ENCODE results near the gene FAM81B.
"Not testable (repeated sequence)": the region's sequence is repeated elsewhere in the genome, so short reads cannot be mapped to it uniquely, and the experiment has no call there.

FAM81B gene

GRCh38 chr5:95390812-95391492 lies at the start of gene FAM81B:
Gene FAM81B, plus strand, starts transcription at chr5:95391366. Its CDS starts 24 bp downstream, at chr5:95391390.
- DNase-seq: no peak

- not testable (repeated sequence) for DNase-seq
Observed at GRCh38 chr5:95341444-95341843, 49.7 kb upstream of the FAM81B start.

- DNase-seq: no peak
Observed at GRCh38 chr5:95347506-95348120, 43.6 kb upstream of the FAM81B start.

GRCh38 chr5:95350631-95351030 lies 40.5 kb upstream of the FAM81B start:
- DNase-seq: no peak

GRCh38 chr5:95352691-95353090 lies 38.5 kb upstream of the FAM81B start:
- no peak for DNase-seq

- no peak for DNase-seq
Observed at GRCh38 chr5:95358320-95358719, 32.8 kb upstream of the FAM81B start.

GRCh38 chr5:95358848-95359247 lies 32.3 kb upstream of the FAM81B start:
- DNase-seq: no peak

GRCh38 chr5:95360667-95361066 lies 30.5 kb upstream of the FAM81B start:
- not testable (repeated sequence) for DNase-seq

- DNase-seq: no peak
Observed at GRCh38 chr5:95365302-95366095, 25.7 kb upstream of the FAM81B start.

GRCh38 chr5:95369782-95370181 lies 21.4 kb upstream of the FAM81B start:
- no peak for DNase-seq

GRCh38 chr5:95374061-95374460 lies 17.1 kb upstream of the FAM81B start:
- DNase-seq: no peak

GRCh38 chr5:95375591-95375990 lies 15.6 kb upstream of the FAM81B start:
- no peak for DNase-seq

- DNase-seq: no peak
Observed at GRCh38 chr5:95379133-95379532, 12.0 kb upstream of the FAM81B start.

- DNase-seq: no peak
Observed at GRCh38 chr5:95380103-95380628, 11.0 kb upstream of the FAM81B start.

GRCh38 chr5:95382801-95383200 lies 8.4 kb upstream of the FAM81B start:
- no peak for DNase-seq

GRCh38 chr5:95384485-95385213 lies 6.5 kb upstream of the FAM81B start:
- DNase-seq: no peak

GRCh38 chr5:95385334-95385733 lies 5.8 kb upstream of the FAM81B start:
- DNase-seq: no peak

- not testable (repeated sequence) for DNase-seq
Observed at GRCh38 chr5:95391965-95392364, 799 bp downstream of the FAM81B start.

- peak; percentile 69 for DNase-seq
Observed at GRCh38 chr5:95392593-95393182, 1.5 kb downstream of the FAM81B start.

GRCh38 chr5:95393279-95393678 lies 2.1 kb downstream of the FAM81B start:
- DNase-seq: no peak

GRCh38 chr5:95398989-95399388 lies 7.8 kb downstream of the FAM81B start:
- no peak for DNase-seq

GRCh38 chr5:95401626-95402025 lies 10.5 kb downstream of the FAM81B start:
- DNase-seq: peak; percentile 10
